ENCODE results near the gene DRICH1.
"Not testable (repeated sequence)": the region's sequence is repeated elsewhere in the genome, so short reads cannot be mapped to it uniquely, and the experiment has no call there.

Gene DRICH1

DNA sequence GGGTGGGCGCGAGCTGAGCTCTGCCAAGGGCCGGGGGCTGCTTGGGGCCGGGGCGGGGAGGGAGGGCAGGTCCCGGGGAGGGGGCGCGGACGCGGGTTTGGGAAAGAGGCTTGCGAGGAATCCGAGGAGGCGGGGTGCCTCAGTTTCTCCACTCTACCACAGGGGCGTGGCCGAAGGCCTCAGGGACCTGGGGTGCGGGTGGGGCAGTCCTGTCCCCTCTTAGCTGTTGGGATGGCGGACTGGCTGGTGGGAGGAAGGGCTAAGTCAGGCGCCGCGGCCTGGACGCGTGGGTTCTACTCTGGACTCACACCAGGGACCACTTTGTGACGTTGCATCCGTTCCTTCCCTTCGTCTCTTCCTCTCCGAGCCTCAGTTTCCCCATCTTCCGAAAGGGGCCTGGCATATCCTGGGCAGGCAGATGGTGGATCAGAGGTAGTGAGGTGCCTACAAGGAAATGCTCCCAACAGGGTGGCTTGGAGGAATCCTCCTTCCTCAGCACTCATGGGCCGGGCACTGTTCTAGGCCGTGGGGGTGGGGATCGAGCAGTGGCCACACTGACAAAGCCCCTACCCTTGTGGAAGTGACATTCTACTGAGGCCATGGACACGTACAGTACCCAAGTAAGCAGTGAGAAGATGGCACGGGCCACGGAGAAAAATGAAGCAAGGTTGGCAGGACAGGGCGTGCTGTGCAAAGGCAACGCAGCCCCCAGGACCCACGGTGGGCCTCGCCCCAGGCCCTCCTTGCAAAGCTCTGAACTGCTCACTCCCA, 65.2 kb downstream of the DRICH1 start:
- DNase-seq (ENCODE audit: low read depth in 2 of 2), result no peak

- DNase-seq (ENCODE audit: low read depth in 2 of 2), result no peak
Measured at GRCh38 chr22:23565915-23566704, 66.0 kb downstream of the DRICH1 start.

DNA sequence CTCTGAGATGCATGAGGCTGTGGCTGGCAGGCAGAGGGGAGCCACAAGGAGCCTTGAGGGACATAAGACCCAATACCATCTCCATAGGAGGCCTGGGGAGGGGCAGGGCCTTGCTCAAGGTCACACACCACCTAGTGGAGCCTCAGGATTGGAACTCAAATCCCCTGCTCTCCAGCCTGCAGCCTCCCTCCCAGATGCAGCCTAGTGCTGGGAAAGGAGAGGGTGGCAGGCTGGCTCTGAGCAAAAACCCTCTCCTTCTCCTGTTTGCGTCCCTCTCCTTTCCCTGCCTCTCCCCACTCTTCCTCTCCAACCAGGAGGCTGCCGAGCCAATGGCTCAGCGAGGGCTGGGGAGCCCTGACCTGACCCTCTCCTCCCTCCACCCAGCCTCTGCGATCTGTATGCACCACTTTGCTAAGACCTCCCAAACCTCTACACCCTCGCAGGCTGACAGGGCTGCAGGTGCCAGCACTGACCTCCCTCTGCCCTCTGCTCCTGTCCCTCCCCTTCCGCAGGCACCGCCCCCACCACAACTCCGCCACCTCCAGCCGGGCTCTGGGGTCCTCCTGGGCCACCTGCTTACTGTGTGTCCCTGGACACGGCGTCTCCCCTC, 66.7 kb downstream of the DRICH1 start:
- no peak for DNase-seq (ENCODE audit: low read depth in 2 of 2)

DNA sequence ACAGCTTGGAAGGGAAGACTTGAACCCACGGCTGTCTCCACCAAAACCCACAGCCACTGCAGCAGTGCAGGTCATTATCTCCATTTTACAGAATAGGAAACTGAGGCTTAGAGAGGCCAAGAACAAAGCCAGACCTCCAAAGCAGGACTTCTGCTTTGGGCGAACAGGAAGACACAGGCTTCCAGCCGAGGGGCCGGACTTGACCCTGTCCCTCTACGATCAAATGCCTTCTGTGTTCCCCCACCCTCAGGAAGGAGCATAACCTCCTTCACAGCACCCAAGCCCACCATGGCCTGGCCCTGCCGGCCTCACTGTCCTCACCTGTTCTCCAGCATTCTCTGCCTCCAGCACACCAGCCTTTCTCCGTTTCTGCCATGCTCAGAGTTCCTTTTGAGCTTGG, 67.8 kb downstream of the DRICH1 start:
- no peak for DNase-seq (ENCODE audit: low read depth in 2 of 2)

DNA sequence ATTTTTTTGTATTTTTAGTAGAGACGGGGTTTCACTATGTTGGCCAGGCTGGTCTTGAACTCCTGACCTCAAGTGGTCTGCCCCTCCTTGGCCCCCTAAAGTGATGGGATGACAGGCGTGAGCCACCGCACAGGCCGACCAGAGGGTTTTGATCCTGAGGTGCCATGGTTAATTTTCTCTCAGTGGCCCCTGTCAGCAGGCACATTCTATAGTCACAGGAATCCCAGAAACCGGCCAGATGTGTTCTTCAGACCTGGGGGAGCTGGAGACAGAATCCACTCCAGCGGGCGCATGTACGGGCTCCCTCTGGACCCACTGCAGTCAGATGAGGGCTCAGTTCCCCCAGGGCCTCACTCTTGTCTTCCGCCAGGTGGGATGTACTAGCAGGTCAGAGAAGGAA, 69.0 kb downstream of the DRICH1 start:
- DNase-seq (ENCODE audit: low read depth in 2 of 2), result no peak

GRCh38 chr22:23562186-23562585, 69.9 kb downstream of the DRICH1 start:
- no peak for DNase-seq (ENCODE audit: low read depth in 2 of 2)

GRCh38 chr22:23561025-23561510, 71.1 kb downstream of the DRICH1 start:
- not testable (repeated sequence) for DNase-seq (ENCODE audit: low read depth in 2 of 2)

DNA sequence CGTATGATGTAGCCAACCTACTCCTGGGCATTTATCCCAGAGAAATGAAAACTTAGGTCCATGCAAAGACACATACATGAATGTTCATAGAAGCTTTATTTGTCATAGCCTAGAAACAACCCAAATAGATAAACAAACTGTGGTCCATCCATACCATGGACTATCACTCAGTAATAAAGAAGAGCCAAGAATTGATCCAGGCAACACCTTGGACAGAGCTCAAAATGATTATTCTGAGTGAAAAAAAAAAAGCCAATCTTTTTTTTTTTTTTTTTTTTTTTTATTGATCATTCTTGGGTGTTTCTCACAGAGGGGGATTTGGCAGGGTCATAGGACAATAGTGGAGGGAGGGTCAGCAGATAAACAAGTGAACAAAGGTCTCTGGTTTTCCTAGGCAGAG, 71.9 kb downstream of the DRICH1 start:
- DNase-seq (ENCODE audit: low read depth in 2 of 2), result not testable (repeated sequence)

All from fibroblast of skin of left biceps (primary cell).